Lower leg skin (tissue), 4 donors: ENCODE data around the gene NOL4L. TPM values are rescaled to one million over a fixed set of nuclear protein-coding genes. Genes with fewer than 3 reads are reported as not detected.

Source experiments
- DNase-seq, 2 donors: peaks; one replicate each; pipeline ENCODE4 v3.0.0-alpha.2; 2019; ENCODE audit warnings: low spot score in 2 of 2
- H3K4me3 ChIP-seq: fragments of 200-600 bp; sonication (generic); 2 replicates; pipeline ENCODE4 v1.5.1; 2017; ENCODE audit warnings: mild to moderate bottlenecking, low read depth; ENCODE audit not compliant: poor library complexity, severe bottlenecking
- CTCF ChIP-seq, 3 donors: fragments of 450-650 bp; IDR thresholded peaks; one replicate each; pipeline ENCODE4 v1.5.1; 2016; ENCODE audit warnings: antibody characterized with exemption in 3 of 3, mild to moderate bottlenecking in 3 of 3, moderate library complexity in 2 of 3
- POLR2A ChIP-seq, 2 donors: fragments of 450-650 bp; IDR thresholded peaks; one replicate each; pipeline ENCODE4 v1.6.1; 2016 to 2017; ENCODE audit warnings: antibody characterized with exemption in 2 of 2, mild to moderate bottlenecking in 1 of 2, moderate library complexity in 1 of 2
- WGBS, 2 donors: methylation state at CpG; one replicate each; pipeline ENCODE4 v1.1.5; 2018; 5-methylcytosine and 5-hydroxymethylcytosine counted together
- intact Hi-C: fragments of 100-400 bp; cut with DNase I; formaldehyde crosslinking; loops from one replicate; pipeline ENCODE4 v1.15.0; 2023; ENCODE audit warnings: low total_unique reads
- total RNA-seq, 4 donors: library from RNA; depleted of rRNA; stranded (reverse); fragments of >200 nt; gene quantifications; one replicate each; pipeline ENCODE4 v1.1.0, GENCODE V29; 2016

Gene NOL4L
- total RNA-seq, 4 donors from 2014 or later = 4.6 to 10.4 (median 7.0) TPM

GRCh38 chr20:32611286-32611685, 26.2 kb upstream of the NOL4L start:
- no peak for TF ChIP-seq CTCF (IDR thresholded peaks at IDR 0.05)
- TF ChIP-seq POLR2A (IDR thresholded peaks at IDR 0.05) = no peak
- 73 to 81% methylated on average over 7 of the region's 7 CpGs for WGBS, 2 donors
- intact Hi-C loops = no loop called here
- no peak overlapping the region for H3K4me3 ChIP-seq
- DNase-seq = no peak

DNA sequence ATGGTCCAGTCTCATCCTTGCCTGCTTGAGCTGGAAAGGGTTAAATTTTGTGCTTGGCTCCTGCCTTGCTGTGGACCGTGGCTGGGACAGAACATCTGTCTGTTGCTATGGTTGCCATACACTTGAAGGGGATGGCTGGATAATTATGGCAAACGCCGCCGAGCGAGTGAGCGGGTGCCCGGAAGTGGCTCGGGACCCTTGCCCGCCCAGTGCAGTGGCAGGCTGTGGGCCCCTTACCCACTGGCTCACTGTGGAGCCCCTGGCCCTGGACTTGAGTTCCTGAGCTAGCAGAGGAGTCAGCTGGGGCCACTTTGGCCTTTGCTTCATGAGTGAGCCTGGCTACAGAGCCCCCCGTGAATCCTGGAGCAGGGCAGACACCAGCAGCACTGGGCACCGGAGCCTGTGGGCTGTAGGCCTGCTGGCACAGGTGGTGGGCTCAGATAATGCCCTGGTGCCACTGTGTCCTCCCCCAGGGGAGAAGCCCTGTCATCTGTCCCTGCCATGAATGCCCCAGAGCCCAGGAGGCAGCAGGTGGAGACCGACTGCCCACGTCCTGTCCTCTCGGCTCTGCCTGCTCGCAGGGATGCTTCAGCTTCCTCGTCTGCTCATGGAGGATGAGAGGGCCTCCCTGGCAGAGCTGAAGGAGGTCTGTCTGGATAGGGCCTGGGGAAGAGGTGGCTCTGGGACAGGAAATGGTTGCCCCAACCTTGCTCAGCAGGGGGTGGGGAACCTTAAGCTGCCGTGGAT, 25.5 kb upstream of the NOL4L start:
- intact Hi-C loops = no loop called here
- no peak for TF ChIP-seq POLR2A (IDR thresholded peaks at IDR 0.05)
- TF ChIP-seq CTCF (IDR thresholded peaks at IDR 0.05) = no peak
- WGBS, 2 donors = 68 to 73% methylated on average over 12 to 17 of the region's 17 CpGs
- H3K4me3 ChIP-seq = no peak overlapping the region
- no peak for DNase-seq

GRCh38 chr20:32609993-32610392, 24.9 kb upstream of the NOL4L start:
- no peak overlapping the region for H3K4me3 ChIP-seq
- no peak for TF ChIP-seq POLR2A (IDR thresholded peaks at IDR 0.05)
- 89 to 93% methylated on average over 4 of the region's 4 CpGs for WGBS, 2 donors
- intact Hi-C loops = no loop called here
- DNase-seq = no peak

DNA sequence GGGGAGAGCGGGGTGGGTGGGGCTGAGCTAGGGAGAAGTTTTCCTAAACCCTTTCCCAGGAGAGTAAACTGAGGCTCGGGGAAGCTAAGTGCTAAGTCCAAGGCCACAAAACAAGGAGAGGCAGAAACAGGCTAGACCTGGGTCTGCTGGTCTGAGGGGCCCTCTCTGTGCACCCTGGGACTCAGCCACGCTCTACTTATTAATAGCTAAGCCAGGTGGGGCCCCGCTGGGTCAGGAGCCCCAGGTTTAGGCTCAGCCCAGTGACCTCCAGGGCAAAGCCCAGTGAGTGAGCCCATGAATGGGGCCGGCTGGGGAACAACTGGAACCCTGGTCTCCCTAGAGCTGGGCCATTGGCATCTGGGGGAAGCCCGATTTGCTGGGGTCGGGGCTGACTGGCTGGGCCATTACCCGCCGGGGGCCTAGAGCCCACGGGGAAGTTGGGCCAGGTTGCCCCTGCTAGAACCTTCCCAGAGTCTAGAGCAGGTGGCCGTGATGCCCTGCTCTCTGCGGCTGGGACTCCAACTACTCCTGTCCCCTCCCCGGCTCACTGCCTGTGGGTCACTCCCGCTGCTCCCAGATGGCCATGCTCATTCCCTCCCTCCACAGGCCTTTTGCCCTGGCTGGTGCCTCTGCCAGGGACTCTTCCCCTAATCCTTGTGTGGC, 24.1 kb upstream of the NOL4L start:
- H3K4me3 ChIP-seq = no peak overlapping the region
- 89 to 90% methylated on average over 12 to 14 of the region's 14 CpGs for WGBS, 2 donors
- DNase-seq = no peak
- TF ChIP-seq CTCF (IDR thresholded peaks at IDR 0.05) (no peak), POLR2A (IDR thresholded peaks at IDR 0.05) (no peak)
- intact Hi-C loops = no loop called here

- WGBS, 2 donors = 80 to 83% methylated on average over 5 of the region's 5 CpGs
- no peak for TF ChIP-seq CTCF (IDR thresholded peaks at IDR 0.05)
- no peak for TF ChIP-seq POLR2A (IDR thresholded peaks at IDR 0.05)
- DNase-seq = no peak
- H3K4me3 ChIP-seq = no peak overlapping the region
- intact Hi-C loops = no loop called here
Observed at GRCh38 chr20:32608664-32609015, 23.5 kb upstream of the NOL4L start.

DNA sequence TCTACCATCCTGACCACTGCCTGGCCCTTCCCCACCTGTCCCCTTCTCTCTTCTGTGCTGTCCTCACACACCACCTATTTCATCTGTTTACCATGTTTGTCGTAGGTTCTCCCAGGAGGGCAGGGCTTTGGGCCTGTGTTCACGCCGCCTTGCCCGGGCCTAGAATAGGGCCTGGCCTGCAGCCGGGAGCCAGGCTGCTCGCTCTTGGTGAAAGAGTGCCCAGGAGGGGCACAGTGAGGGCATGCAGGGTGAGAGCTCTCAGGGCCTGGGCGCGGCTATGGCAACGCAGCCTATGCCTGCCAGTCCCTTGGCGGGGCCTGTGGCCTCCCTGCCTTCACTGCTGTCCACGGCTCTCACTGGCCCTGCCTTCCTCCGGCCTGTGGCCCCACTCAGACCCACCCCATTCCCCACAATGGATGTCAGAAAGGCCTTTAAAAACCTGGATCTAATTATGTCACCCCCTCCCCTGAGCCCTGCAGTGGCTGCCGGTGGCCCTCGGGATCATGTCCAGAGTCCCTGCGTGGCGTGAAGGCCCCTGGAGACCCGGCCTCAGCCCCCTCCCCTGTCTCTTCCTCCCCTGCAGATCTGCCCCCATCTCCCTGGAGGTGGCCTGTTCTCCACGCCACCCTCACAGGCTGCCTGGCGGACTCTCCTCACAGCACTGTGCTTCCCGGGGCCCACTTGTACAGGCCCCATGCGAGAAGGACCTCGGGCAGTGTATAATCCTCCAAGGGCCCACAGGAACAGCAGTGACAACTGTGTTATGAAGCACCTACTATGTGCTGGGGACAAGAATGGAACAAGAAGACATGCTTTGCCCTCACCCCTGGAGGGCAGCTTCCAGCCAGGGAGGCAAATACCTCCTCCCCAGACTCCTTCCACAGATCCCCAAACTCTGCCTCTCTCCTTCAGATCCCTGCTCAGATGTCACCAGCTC, 22.9 kb upstream of the NOL4L start:
- 90 to 91% methylated on average over 22 of the region's 22 CpGs for WGBS, 2 donors
- TF ChIP-seq CTCF (IDR thresholded peaks at IDR 0.05) (no peak), POLR2A (IDR thresholded peaks at IDR 0.05) (no peak)
- H3K4me3 ChIP-seq = no peak overlapping the region
- intact Hi-C loops = no loop called here
- DNase-seq = no peak
